Vagina (tissue), 2 donors: ENCODE measurements around the gene RASA1. TPM values are rescaled to one million over a fixed set of nuclear protein-coding genes. Genes with fewer than 3 reads are reported as not detected.

Source experiments
- DNase-seq, 2 donors: peaks; one replicate each; pipeline ENCODE4 v3.0.0-alpha.2; 2017; ENCODE audit errors: extremely low spot score in 2 of 2
- H3K27ac ChIP-seq: fragments of 200-600 bp; sonication (generic); one replicate; pipeline ENCODE4 v1.5.1; 2019
- H3K27me3 ChIP-seq: fragments of 200-600 bp; sonication (generic); one replicate; pipeline ENCODE4 v1.5.1; 2019
- H3K36me3 ChIP-seq, 2 donors: fragments of 200-600 bp; sonication (generic); one replicate each; pipeline ENCODE4 v1.5.1; 2017 to 2019
- H3K4me1 ChIP-seq: fragments of 200-600 bp; sonication (generic); one replicate; pipeline ENCODE4 v1.5.1; 2019
- H3K4me3 ChIP-seq, 2 donors: fragments of 200-600 bp; sonication (generic); 1 replicate in 1 of 2; 2 replicates in 1 of 2; pipeline ENCODE4 v1.5.1; 2016 to 2019
- H3K9me3 ChIP-seq: fragments of 200-600 bp; sonication (generic); one replicate; pipeline ENCODE4 v1.5.1; 2019
- CTCF ChIP-seq, 3 experiments: fragments of 450-650 bp in 2 of 3; fragments of 200-600 bp in 1 of 3; sonication (generic) in 1 of 3; IDR thresholded peaks; one replicate each; pipeline ENCODE4 v1.5.1; 2017 to 2019; ENCODE audit warnings: antibody characterized with exemption in 3 of 3, mild to moderate bottlenecking in 2 of 3, moderate library complexity in 2 of 3
- POLR2A ChIP-seq, 2 donors: fragments of 450-650 bp; IDR thresholded peaks; one replicate each; pipeline ENCODE4 v1.6.1; 2017; ENCODE audit warnings: antibody characterized with exemption in 2 of 2, mild to moderate bottlenecking in 2 of 2, moderate library complexity in 2 of 2
- POLR2AphosphoS5 ChIP-seq, 2 donors: sonication (generic); formaldehyde crosslinking; IDR thresholded peaks; one replicate each; pipeline ENCODE4 v1.9.0; 2017; ENCODE audit warnings: antibody characterized with exemption in 2 of 2, mild to moderate bottlenecking in 2 of 2, low read depth in 1 of 2; ENCODE audit not compliant: insufficient read depth in 1 of 2
- intact Hi-C: fragments of 100-400 bp; cut with DNase I; formaldehyde crosslinking; loops from one replicate; pipeline ENCODE4 v1.15.1; 2023
- total RNA-seq: library from RNA; depleted of rRNA; stranded (reverse); fragments of >200 nt; gene quantifications from one replicate; pipeline ENCODE4 v1.2.3, GENCODE V29; 2016

RASA1 gene
- total RNA-seq, 1 donor from 2014 or later = 22.1 TPM

GRCh38 chr5:87354496-87354895 is 86.8 kb downstream of the RASA1 start:
- TF ChIP-seq POLR2A (IDR thresholded peaks at IDR 0.05) (no peak), CTCF (IDR thresholded peaks at IDR 0.05) (no peak), POLR2AphosphoS5 (IDR thresholded peaks at IDR 0.05; ENCODE audit: insufficient read depth in 1 of 2, low read depth in 1 of 2) (no peak)
- Histone ChIP-seq H3K27me3 (no peaks in the 10 kb centered on the region), H3K36me3 (peaks cover 0 to 9% of the 10 kb centered on the region in 2 donors), H3K27ac (no peak overlapping the region), H3K4me3 (no peak overlapping the region), H3K9me3 (no peaks in the 10 kb centered on the region), H3K4me1 (no peaks in the 10 kb centered on the region)
- no peak for DNase-seq
- intact Hi-C loops = no loop called here

GRCh38 chr5:87359106-87359505 is 91.4 kb downstream of the RASA1 start:
- Histone ChIP-seq H3K27me3 (no peaks in the 10 kb centered on the region), H3K4me3 (no peak overlapping the region), H3K9me3 (no peaks in the 10 kb centered on the region), H3K36me3 (peaks cover 0 to 10% of the 10 kb centered on the region in 2 donors), H3K27ac (no peak overlapping the region), H3K4me1 (no peaks in the 10 kb centered on the region)
- no peak for TF ChIP-seq POLR2AphosphoS5 (IDR thresholded peaks at IDR 0.05; ENCODE audit: insufficient read depth in 1 of 2, low read depth in 1 of 2)
- no peak for TF ChIP-seq CTCF (IDR thresholded peaks at IDR 0.05)
- no peak for TF ChIP-seq POLR2A (IDR thresholded peaks at IDR 0.05)
- DNase-seq = no peak
- intact Hi-C loops = no loop called here

- H3K4me3 ChIP-seq = no peak overlapping the region
- peaks cover 0 to 7% of the 10 kb centered on the region in 2 donors for H3K36me3 ChIP-seq
- no peaks in the 10 kb centered on the region for H3K27me3 ChIP-seq
- intact Hi-C loops = no loop called here
- no peak overlapping the region for H3K27ac ChIP-seq
- H3K4me1 ChIP-seq = no peaks in the 10 kb centered on the region
- no peaks in the 10 kb centered on the region for H3K9me3 ChIP-seq
- DNase-seq = no peak
- TF ChIP-seq POLR2AphosphoS5 (IDR thresholded peaks at IDR 0.05; ENCODE audit: insufficient read depth in 1 of 2, low read depth in 1 of 2) (no peak), POLR2A (IDR thresholded peaks at IDR 0.05) (no peak), CTCF (IDR thresholded peaks at IDR 0.05) (no peak)
Measured at GRCh38 chr5:87360132-87360531, 92.4 kb downstream of the RASA1 start.

GRCh38 chr5:87361031-87361445 is 93.4 kb downstream of the RASA1 start:
- no peak overlapping the region for H3K4me3 ChIP-seq
- H3K27me3 ChIP-seq = no peaks in the 10 kb centered on the region
- TF ChIP-seq POLR2A (IDR thresholded peaks at IDR 0.05) (no peak), POLR2AphosphoS5 (IDR thresholded peaks at IDR 0.05; ENCODE audit: insufficient read depth in 1 of 2, low read depth in 1 of 2) (no peak), CTCF (IDR thresholded peaks at IDR 0.05) (no peak)
- no peak overlapping the region for H3K27ac ChIP-seq
- intact Hi-C loops = no loop called here
- H3K9me3 ChIP-seq = no peaks in the 10 kb centered on the region
- H3K36me3 ChIP-seq = peaks cover 0 to 5% of the 10 kb centered on the region in 2 donors
- no peak for DNase-seq
- no peaks in the 10 kb centered on the region for H3K4me1 ChIP-seq

GRCh38 chr5:87361536-87362213 is 94.0 kb downstream of the RASA1 start:
- Histone ChIP-seq H3K27me3 (no peaks in the 10 kb centered on the region), H3K4me3 (no peak overlapping the region), H3K36me3 (peaks cover 0 to 5% of the 10 kb centered on the region in 2 donors), H3K4me1 (no peaks in the 10 kb centered on the region), H3K27ac (no peak overlapping the region), H3K9me3 (no peaks in the 10 kb centered on the region)
- intact Hi-C loops = no loop called here
- TF ChIP-seq POLR2AphosphoS5 (IDR thresholded peaks at IDR 0.05; ENCODE audit: insufficient read depth in 1 of 2, low read depth in 1 of 2) (no peak), POLR2A (IDR thresholded peaks at IDR 0.05) (no peak), CTCF (IDR thresholded peaks at IDR 0.05) (no peak)
- DNase-seq = no peak
